Progenitor cell of endocrine pancreas (in vitro differentiated cells): Measurements from ENCODE around the gene ATP6V1C2. TPM values are rescaled to one million over a fixed set of nuclear protein-coding genes. Genes with fewer than 3 reads are reported as not detected.
A peak's percentile ranks its signal among the peaks of the same experiment; 100 is the strongest.

ENCODE experiments used
- DNase-seq: peaks from one replicate; pipeline ENCODE4 v3.0.0; 2021; ENCODE audit warnings: low spot score; ENCODE audit not compliant: unreplicated experiment
- H3K27ac Mint-ChIP-seq: 2 replicates; pipeline ENCODE4 v1.8.0; 2021; ENCODE audit warnings: mild to moderate bottlenecking, moderate library complexity, mixed read lengths
- H3K27me3 Mint-ChIP-seq: 2 replicates; pipeline ENCODE4 v1.8.0; 2021; ENCODE audit warnings: mixed read lengths
- H3K36me3 Mint-ChIP-seq: 2 replicates; pipeline ENCODE4 v1.8.0; 2022; ENCODE audit warnings: mixed read lengths; ENCODE audit not compliant: insufficient read depth
- H3K4me1 Mint-ChIP-seq: 2 replicates; pipeline ENCODE4 v1.8.0; 2021; ENCODE audit warnings: low read depth, mixed read lengths
- H3K4me3 Mint-ChIP-seq: 2 replicates; pipeline ENCODE4 v1.8.0; 2021; ENCODE audit warnings: low read depth, mild to moderate bottlenecking, moderate library complexity, mixed read lengths
- H3K9me3 Mint-ChIP-seq: 2 replicates; pipeline ENCODE4 v1.8.0; 2021; ENCODE audit warnings: low read depth, mixed read lengths
- total RNA-seq: library from RNA; stranded (reverse); gene quantifications from 2 replicates; pipeline ENCODE4 v1.2.1, GENCODE V29; 2021
- TF ChIP-seq, protein P1 (sequence below): fragments of 200-600 bp; sonication (generic); IDR thresholded peaks from one replicate; pipeline ENCODE4 v1.5.0; 2021; ENCODE audit warnings: antibody characterized with exemption, mild to moderate bottlenecking; ENCODE audit not compliant: unreplicated experiment

The ATP6V1C2 gene
- total RNA-seq, 1 donor from 2014 or later: 0.19 TPM

DNA sequence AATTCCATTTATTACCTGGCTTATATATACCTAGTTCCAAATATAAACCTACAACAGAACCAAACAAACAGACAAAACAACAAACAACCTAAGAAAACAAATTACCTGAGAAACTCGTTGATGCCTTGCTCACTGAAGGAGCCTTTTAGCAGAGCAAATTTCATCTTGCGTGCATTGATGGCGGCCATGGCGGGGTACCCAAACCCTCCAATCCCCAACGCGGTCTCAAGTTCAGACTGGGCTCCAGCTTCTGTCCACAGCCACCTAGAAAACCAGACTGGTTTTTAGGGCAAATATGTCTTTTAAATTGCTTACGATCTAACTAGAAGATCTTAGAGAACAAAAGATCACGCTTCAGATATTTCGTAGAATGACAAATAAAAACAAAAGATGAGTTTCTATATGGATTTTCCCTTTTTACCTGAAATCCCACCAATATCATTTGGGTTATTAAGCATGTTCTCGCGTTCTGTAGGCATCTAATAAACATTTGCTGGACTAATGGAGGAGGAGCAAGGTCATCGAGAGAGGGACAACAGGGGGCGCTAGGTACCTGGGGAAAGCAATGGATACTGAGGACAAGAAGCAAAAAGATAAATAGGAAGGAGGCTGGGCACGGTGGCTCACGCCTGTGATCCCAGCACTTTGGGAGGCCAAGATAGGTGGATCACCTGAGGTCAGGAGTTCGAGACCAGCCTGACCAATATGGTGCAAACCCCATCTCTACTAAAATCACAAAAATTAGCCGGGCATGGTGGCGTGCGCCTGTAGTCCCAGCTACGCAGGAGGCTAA lies 65.9 kb downstream of the ATP6V1C2 start:
- H3K4me3 Mint-ChIP-seq: no peak overlapping the region
- peaks cover 2% of the 10 kb centered on the region for H3K4me1 Mint-ChIP-seq
- TF ChIP-seq, protein P1, sequence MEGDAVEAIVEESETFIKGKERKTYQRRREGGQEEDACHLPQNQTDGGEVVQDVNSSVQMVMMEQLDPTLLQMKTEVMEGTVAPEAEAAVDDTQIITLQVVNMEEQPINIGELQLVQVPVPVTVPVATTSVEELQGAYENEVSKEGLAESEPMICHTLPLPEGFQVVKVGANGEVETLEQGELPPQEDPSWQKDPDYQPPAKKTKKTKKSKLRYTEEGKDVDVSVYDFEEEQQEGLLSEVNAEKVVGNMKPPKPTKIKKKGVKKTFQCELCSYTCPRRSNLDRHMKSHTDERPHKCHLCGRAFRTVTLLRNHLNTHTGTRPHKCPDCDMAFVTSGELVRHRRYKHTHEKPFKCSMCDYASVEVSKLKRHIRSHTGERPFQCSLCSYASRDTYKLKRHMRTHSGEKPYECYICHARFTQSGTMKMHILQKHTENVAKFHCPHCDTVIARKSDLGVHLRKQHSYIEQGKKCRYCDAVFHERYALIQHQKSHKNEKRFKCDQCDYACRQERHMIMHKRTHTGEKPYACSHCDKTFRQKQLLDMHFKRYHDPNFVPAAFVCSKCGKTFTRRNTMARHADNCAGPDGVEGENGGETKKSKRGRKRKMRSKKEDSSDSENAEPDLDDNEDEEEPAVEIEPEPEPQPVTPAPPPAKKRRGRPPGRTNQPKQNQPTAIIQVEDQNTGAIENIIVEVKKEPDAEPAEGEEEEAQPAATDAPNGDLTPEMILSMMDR: peak; percentile 21
- H3K9me3 Mint-ChIP-seq: no peaks in the 10 kb centered on the region
- no peaks in the 10 kb centered on the region for H3K27me3 Mint-ChIP-seq
- H3K27ac Mint-ChIP-seq: no peak overlapping the region
- H3K36me3 Mint-ChIP-seq: peaks cover 52% of the 10 kb centered on the region
- DNase-seq: no peak

DNA sequence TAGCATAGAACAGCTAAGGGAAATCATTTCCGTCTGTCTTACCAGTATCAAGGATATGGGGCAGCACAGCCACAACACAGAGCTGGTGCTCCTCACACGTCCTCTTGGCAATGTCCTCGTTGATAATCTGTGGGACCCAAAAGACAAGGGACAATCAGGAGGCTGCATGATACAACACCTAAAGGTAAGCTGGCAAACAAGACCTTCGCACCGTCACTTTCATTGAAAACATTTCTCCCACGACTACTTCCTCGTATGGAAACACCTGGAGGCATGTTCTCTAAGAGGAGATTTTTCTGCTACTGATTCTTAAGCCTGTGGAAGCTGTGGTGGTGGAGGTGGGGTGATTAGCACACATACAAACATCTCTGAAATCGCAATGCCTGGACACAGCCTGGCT lies 67.4 kb downstream of the ATP6V1C2 start:
- TF ChIP-seq, protein P1: no peak
- H3K27ac Mint-ChIP-seq: no peak overlapping the region
- H3K4me1 Mint-ChIP-seq: peaks cover 2% of the 10 kb centered on the region
- peaks cover 53% of the 10 kb centered on the region for H3K36me3 Mint-ChIP-seq
- no peak overlapping the region for H3K4me3 Mint-ChIP-seq
- no peaks in the 10 kb centered on the region for H3K27me3 Mint-ChIP-seq
- H3K9me3 Mint-ChIP-seq: no peaks in the 10 kb centered on the region
- no peak for DNase-seq

DNA sequence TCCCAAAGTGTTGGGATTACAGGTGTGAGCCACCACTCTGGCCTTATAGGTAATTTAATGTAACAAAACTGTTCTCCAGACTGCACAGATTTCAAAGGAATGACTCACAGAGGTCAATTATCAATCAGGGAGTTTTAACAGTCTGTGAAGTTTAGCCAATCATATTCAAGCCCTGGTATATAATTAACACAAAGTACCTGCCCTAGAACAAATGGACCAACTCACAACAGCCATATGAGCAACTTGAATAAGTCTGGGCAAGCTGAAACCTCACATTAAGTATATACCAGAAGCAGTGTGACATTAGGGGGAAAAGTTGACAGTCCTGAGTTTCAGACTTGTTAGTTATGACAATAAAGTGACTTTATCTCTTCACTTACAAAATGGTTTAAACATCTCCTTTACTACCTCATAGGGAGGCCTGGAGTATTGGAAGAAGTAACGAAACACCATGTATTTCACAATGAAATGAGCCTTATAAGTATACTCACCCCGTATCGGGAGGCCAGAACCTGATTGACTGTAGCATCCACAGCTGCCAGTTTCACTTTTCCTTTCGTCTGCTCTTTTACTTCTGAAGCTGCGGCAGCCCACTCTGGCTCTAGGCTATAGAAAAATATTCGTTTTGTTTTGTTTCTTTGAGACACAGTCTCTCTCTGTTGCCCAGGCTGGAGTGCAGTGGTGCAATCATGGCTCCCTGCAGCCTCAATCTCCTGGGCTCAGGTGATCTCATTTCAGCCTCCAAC lies 69.0 kb downstream of the ATP6V1C2 start:
- Mint-ChIP-seq H3K27me3 (no peaks in the 10 kb centered on the region), H3K36me3 (peaks cover 48% of the 10 kb centered on the region), H3K4me1 (peaks cover 2% of the 10 kb centered on the region), H3K9me3 (no peaks in the 10 kb centered on the region), H3K4me3 (no peak overlapping the region), H3K27ac (no peak overlapping the region)
- TF ChIP-seq, protein P1: no peak
- no peak for DNase-seq

DNA sequence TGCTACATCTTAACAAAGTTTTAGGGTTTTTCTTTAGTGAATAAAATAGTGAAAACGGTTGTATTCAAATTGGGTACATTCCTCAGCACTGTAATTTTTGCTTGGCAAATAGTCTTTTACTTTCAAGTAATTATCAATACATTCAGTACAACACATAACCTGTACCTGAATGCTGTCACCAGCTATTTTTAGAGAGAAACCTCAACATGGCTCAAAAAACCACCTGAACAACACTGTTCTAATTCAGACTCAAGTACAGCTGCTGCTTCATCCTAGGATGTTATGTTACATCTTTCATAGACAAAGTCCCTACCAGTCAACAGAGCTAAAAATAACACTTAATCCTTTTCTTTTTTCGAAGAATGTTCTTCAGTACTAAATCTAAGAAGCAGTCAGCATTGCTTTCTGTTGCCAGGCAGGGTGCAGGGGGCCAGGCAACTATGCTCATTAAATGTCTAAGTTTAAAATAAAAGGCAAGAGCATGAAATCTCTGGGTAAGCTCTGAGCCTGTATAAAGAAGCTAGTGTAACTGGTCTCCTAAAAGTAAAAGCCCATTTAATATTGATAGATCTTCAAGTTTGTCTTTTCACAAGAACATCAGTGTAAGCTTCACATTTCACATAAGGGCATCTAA lies 70.7 kb downstream of the ATP6V1C2 start:
- H3K4me3 Mint-ChIP-seq: no peak overlapping the region
- H3K9me3 Mint-ChIP-seq: no peaks in the 10 kb centered on the region
- no peak for DNase-seq
- H3K36me3 Mint-ChIP-seq: peaks cover 42% of the 10 kb centered on the region
- no peaks in the 10 kb centered on the region for H3K27me3 Mint-ChIP-seq
- H3K4me1 Mint-ChIP-seq: peaks cover 2% of the 10 kb centered on the region
- TF ChIP-seq, protein P1: no peak
- H3K27ac Mint-ChIP-seq: no peak overlapping the region

DNA sequence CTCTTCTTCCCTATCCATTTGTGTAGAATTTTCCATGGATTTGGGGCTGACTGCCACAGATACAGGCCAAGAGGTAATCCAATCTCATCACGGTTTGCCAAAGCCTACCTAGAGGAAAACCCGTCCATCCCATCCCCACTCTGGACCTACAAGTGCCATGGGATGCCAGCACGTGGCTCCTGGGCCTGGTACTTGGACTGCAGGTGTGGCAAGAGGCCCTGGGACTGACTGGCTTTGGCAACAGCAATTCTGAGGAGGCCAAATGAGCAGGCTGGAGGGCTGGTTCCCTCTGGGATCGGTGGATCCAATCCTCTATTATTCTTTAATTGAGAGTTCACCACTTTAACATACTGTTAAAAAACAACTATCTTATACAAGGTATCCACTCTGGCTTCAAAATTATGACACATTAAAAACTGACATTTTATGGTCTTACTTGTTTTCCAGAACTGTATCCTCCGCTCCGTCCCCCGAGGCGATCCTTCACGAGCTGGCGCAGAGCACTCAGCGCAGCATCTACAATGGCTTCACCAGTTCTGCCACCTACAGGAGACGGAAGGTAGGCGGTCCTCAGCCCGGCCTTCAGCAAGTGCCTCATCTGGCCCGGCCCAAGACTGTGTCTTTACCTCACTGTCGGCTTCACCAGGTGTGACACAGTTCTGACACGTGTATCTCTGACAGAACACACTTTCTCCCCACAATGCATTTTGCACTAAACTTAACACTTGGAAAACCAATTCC lies 71.4 kb downstream of the ATP6V1C2 start:
- no peak overlapping the region for H3K4me3 Mint-ChIP-seq
- TF ChIP-seq, protein P1: no peak
- H3K27ac Mint-ChIP-seq: no peak overlapping the region

More for the DNA sequence above, 71.4 kb downstream of the ATP6V1C2 start:
- Mint-ChIP-seq H3K36me3 (peaks cover 38% of the 10 kb centered on the region), H3K4me1 (peaks cover 2% of the 10 kb centered on the region), H3K9me3 (no peaks in the 10 kb centered on the region), H3K27me3 (no peaks in the 10 kb centered on the region)
- no peak for DNase-seq
